ENCODE data around the gene TRRAP.
"Not testable (repeated sequence)": the region's sequence is repeated elsewhere in the genome, so short reads cannot be mapped to it uniquely, and the experiment has no call there.

Gene TRRAP

DNA sequence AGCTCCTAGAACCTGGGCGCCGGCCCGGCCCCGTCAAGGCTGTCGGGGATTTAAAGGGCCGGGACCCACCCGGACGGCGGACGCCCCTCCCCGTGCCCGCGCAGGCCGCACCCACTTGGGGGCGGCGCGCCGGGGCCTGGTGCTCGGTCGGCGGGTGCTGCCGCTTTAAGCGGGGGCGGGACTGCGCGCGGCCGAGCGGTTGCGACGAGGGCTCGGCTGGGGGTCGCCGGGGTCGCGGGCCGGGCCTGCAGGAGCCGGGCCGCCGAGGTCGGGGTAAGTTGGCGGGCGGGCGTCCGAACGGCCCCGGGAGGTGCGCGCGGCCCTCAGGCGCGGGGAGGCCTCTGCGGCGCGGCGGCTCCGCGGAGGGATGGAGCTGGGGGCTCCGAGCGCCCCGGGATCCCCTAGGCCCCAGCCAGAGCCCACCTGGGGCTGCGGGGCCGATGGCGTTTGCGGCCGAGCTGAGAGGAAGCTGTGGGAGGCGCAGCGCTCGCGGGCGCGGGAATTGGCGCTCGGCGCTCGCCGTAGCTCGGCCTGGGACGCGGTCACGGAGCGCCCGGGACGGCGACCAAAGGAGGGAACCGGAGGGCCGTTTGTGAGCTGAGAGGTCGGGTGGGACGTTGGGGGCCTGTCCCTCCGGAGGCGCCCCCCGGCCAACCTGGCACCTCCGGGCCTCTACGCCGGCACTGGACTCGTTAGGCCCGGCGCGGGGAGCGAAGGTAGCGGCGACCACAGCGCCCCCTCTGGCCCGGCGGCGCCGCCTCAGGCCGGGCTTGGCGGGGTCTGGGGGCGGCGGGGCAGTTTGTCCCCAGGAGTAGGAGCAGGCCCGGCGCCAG lies at the start of gene TRRAP:
TSS of gene TRRAP (plus strand) at position 168 of the 833 bp plus-strand sequence. CDS start 2,619 bp downstream, outside the sequence.
- DNase-seq (ENCODE audit: low read depth in 2 of 2) = peak; percentile 58 to 61

DNA sequence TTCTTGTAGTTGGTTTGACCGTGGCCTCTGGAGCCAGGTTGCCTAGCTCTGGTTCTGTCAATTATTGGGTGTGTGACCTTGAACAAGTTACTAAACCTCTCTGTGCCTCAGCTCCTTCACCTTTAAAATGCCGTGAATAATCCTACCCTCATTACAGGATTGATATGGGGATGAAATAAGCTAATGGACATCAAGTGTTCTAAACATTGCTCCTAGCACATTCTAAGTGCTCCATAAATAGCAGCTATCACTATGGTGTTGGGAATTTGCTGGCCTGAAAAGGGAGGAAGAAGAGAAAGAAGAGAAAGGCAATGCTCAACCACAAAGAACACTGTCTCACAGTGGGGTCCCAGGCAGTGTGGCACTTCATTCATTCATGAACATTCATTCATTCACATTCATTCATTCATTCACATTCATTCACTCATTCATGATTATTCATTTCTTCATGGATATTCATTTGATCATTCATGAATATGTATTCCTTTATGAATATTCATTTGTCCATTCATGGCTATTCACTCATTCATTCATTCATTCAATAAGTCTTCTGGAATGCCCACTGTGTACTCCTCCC lies 47.3 kb upstream of the TRRAP start:
- no peak for DNase-seq (ENCODE audit: low read depth in 2 of 2)

DNA sequence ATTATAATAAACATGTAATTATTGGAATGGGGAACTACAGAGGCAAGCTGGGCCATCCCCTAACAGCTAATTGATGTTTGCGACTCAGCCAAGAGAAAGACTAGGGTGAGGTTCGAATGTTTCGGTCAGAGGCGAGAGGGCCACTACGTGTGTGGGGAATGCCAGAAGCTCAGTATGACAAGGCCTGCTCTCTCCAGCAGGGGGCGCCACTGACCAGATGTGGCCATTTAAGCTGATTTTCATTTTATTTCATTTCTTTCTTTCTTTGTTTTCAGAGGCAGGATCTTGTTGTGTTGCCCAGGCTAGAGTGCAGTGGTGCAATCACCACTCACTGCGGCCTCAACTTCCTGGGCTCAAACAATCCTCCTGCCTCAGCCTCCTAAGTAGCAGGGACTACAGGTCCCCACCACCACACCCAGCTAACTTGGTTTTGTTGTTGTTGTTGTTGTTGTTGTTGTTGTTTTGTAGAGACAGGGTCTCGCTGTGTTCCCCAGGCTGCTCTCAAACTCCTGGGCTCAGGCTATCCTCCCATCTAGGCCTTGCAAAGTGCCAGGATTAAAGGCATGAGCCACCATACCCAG lies 46.6 kb upstream of the TRRAP start:
- no peak for DNase-seq (ENCODE audit: low read depth in 2 of 2)

DNA sequence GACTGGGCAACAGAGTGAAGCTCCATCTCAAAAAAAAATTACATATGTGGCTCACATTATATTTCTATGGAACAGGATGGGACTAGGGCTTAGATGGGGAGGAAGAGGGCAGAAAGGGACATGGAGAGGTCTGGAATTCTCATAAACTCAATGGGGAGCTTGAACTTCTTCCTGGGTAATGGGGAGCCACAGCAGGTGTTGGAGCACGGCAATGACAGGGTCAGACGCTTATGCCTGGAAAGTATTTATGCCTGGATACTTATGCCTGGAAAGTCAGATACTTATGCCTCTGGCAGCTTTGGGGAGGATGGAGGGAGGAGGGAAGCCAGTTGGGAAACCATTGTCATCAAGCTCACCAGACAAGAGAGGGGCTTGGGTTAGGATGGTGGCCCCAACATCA lies 45.3 kb upstream of the TRRAP start:
- DNase-seq (ENCODE audit: low read depth in 2 of 2) = no peak

DNA sequence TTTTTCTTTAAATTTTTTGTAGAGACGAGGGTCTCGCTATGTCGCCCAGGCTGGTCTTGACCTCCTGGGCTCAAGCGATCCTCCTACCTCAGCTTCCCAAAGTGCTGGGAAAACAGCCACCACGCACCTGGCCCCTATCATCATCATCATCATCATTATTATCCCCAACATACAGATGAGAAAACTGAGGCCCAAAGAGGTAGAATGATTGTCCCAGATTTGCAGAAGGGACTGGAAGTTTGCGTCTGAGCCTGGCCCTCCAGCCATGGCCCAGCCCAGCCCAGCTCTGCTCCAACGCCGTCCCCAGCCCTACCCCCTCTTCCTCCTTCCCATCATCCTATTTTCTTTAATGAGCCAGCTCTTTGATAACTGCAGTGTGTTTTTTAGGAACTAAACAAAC lies 43.4 kb upstream of the TRRAP start:
- DNase-seq (ENCODE audit: low read depth in 2 of 2) = no peak

DNA sequence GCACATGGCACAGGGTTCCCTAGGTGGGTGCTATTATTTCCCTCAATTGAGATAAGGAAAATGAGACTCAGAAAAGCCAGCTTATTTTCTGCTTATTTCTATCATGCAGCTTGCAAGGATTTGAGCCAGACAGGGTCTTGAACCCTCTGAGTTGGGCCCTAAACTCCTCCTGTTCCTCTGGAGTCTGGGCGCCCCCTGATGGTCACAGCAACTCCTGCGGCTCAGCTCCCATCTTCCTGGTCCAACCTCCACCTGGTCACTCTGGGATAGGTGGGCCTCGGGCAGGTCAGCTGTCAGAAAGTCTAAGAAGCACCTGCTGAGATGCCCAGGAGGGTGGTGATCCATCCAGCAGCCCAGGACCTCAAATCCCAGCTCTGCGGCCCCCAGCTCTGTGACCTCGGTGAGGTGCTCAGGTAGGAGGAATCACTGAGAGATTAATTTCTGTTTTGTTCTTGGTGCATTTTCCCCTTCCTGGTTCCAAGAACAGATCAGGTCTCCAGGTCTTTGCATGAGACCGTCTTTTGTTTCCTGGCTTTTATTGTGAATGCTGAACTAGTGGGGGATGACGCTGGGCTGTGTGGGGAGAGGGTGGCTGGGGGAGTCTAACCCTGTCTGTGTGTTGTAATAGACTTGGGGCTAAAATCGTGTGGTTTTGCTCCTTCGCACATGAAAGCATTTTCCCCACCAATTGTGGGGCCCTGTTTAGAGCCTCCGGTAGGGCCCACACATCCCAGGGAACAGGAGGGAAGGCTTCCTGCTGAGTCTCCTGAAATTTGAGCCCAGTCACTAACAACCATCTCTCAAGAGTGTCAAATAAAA lies 41.3 kb upstream of the TRRAP start:
- no peak for DNase-seq (ENCODE audit: low read depth in 2 of 2)

DNA sequence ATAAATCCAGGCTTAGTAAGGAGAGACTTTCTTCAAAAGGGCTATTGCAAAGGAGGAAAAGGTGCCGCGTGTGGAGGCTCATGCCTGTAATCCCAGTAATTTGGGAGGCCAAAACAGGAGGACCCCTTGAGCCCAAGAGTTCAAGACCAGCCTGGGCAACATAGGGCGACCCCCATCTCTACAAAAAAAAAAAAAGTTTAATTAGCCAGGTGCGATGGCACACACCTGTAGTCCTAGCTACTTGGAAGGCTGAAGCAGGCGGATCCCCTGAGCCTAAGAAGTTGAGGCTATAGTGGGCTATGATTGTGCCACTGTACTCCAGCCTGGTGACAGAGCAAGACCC lies 40.7 kb upstream of the TRRAP start:
- DNase-seq (ENCODE audit: low read depth in 2 of 2) = no peak

DNA sequence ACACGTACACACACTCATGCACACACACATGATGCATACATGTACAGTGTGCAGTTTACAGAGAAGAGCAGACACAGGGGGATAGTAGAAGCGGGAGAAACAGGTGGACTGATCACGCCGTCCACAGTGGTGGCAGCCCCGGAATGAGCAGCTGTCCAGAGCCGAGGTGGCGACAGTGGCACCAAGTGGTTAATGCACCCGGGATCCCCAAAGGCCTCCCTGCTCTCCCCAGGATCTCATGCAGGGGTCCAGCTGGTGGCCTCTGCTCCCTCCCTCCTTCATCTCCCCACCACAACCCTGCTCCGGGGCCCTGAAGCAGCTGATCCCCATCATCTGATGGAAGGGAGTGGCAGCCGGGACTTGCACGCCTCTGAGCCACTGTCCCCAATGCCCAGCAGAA lies 38.2 kb upstream of the TRRAP start:
- DNase-seq (ENCODE audit: low read depth in 2 of 2) = no peak

DNA sequence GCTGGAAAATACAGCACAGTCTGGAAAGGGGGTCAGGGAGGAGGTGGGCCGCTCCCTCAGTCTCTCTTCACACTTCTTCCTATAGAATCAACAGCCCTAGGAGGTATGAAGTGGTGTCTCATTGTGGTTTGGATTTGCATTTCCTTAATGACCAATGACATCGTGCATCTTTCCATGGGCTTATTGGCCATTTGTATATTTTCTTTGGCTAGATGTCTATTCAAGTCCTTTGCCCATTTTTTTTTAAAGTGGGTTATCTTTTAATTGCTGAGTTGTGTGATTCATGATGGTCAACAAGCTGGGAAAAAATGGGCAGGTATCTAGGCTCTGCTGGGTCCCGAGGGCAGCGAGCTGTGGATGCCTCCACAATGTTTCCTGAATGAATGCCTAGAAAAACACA lies 37.6 kb upstream of the TRRAP start:
- DNase-seq (ENCODE audit: low read depth in 2 of 2) = no peak

DNA sequence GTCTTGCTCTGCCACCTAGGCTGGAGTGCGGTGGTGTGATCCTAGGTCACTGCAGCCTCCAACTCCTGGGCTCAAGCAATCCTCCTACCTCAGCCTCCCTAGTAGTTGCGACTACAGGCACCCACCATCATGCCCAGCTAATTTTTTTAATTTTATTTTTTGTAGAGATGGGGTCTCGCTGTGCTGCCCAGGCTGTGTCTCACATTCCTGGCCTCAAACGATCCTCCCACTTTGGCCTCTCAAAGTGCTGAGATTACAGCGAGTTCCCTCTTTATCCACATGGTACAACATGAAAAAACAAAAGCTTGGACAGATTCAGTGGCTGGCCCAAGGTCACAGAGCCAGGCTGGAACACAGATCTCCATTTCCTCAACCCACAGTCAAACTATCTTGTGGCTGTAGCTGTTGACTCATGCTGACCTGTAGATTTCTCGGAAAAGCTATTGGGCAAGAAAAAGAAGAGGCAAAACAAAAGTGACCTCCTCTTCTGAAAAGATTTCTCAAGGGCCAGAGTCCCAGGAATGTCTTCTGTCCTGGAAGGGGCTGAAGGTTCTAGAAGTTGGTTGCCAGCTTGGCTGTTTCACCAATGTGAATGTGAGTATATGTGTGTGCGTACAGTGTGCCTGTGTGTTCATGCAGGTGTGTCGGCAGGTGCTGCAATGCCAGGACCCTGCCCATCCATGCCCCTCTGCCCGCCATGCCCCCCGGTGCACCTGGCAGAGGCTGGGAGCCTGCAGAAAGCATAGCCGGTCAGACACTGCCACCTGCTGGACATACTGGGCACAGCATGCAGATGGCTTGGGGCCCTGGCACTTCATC lies 36.9 kb upstream of the TRRAP start:
- DNase-seq (ENCODE audit: low read depth in 2 of 2) = peak; percentile 23 to 44

DNA sequence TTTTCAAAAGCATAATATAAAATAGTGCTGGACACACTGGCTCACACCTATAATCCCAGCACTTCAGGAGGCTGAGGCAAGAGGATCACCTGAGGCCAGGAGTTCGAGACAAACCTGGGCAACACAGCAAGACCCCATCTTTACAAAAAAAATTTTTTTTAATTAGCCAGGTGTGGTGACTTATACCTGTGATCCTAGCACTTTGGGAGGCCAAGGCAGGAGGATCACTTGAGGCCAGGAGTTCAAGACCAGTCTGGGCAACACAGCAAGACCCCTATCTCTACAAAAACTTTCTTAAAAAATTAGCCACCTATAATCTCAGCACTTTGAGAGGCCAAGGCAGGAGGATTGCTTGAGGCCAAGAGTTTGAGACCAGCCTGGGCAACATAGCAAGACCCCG lies 35.8 kb upstream of the TRRAP start:
- not testable (repeated sequence) for DNase-seq (ENCODE audit: low read depth in 2 of 2)

DNA sequence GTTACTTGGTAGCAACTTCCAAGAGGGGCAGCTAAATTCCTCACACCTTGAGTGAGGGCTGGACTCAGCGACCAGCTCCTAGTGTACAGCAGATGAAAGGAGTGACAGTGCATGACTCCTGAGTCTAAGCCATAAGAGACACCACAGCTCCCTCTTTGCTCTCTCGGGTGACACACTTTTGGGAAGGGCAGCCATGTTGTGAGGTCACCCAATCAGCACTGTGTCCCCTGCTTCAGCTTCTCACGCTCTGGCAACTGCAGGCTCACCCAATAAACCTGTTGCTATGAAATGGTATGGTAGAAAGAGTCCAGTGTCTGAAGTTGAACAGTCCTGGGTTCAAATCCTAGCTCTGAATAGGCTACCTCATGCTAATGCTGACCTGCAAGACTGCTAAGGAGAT lies 29.4 kb upstream of the TRRAP start:
- no peak for DNase-seq (ENCODE audit: low read depth in 2 of 2)

DNA sequence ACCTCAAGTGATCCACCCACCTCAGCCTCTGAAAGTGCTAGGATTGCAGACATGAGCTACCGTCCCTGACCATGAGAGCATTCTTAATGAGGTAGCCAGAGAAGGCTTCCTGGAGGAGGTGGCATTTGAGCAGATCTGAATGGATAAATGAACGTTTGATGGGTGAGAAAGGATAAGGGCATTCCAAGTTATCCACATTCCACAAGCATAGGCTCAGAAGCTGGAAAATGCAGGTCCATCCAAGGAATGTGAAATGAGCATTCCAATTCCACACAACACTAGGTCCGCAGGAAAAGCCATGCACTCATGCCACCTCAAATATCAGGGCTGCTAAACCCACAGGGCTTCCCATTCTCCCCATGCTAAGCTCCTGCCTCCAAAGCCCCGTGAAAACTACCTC lies 25.5 kb upstream of the TRRAP start:
- DNase-seq (ENCODE audit: low read depth in 2 of 2) = no peak

DNA sequence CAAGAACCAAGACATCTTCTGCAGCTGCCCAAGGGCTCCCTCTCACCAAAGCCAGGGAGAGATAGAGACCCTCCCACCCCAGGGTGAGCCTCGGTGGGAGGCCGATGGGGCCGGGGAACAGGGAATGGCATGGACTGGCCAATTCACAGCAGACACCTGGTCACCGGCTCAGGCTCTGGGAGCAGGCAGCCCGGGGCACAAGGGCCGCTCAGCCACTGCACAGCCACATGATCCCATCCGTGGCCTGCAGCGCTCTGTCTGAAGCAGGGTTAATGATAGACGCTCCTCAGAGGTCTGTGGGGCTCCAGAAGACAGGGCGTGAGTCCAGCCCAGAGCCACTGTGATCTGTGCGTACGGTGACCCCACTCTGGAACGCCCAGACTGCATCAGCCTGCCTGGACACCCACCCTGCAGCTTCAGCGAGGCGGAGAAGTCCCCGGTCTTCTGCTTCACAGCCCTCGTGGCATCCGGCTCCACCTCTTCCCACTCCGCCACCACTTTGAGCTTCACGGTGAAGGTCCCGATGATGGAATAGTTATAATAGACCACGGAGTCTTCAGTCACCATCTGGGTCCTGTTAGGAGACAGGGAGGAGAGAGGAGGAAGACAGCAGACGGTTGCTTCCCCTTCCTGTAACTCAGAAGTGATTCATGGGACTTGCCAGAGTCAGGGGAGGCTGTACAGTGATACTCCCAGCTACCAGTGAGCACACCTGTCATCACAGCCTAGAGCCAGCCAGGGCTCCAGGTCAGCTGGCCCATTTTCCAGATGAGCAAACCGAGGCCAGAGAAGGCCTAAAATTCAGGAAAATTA lies 22.5 kb upstream of the TRRAP start:
- no peak for DNase-seq (ENCODE audit: low read depth in 2 of 2)

DNA sequence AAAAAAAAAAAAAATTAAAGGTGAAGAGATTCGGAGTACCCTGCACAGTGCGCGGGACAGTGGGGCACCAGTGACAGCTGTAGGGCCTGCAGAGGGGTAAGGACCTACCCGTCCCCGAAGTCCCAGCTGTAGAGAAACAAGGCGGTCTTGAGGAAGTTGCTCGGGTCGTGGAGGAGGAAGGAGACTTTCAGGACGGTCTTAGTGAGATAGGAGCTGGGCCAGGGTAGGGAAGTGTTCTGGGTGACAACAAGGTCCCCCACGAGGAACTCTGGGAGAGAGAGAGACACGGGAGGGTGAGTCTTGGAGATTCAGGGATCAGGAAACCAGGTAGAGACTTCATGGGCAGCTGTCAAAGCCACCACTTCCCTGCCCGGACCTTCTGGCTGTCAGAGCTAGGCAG lies 18.3 kb upstream of the TRRAP start:
- DNase-seq (ENCODE audit: low read depth in 2 of 2) = no peak

DNA sequence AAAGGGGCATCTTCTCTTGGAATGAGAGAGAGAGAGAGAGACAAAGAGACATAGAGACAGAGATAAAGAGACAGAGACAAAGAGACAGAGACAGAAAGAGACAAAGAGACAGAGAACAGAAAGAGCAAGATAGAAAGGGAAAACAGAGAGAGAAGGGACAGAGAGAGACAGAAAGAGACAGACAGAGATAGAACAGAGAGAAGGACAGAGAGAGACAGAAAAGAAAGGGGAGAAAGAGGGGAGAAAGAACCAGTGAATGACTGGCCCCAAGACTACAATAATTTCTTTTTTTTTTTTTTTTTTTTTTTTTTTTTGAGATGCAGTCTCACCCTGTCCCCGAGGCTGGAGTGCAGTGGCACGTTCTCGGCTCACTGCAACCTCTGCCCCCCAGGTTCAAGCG lies 16.1 kb upstream of the TRRAP start:
- no peak for DNase-seq (ENCODE audit: low read depth in 2 of 2)

DNA sequence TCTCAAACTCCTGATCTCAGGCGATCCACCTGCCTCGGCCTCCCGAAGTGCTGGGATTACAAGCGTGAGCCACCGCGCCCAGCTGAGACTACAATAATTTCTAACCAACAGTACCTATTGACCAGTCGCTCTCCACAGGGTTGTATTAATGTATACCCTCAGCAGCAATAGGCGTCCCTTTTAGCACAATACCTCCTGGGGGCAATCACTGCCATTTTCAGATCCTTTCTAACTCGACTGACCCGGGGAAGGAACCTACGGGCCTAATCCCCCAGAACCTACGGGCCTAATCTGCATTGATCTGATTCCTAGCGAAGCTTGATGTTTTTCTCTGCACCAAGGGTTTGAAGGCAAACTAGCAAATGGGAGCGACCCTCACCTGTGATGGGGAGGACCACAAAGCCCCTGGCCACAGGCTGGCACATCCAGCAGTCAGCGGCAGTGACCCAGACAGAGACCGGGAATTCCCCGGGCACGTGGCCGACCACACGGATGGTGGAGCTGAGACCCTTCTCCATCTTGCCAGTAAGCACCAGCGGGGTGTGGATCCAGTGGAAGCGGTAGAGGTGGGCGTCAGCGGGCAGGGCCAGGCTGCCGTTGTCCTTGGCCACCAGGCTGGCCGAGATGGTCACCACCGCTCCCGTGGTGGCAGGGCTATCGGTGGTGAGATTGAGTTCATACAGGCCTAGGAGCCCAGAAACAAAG lies 15.5 kb upstream of the TRRAP start:
- DNase-seq (ENCODE audit: low read depth in 2 of 2) = no peak

DNA sequence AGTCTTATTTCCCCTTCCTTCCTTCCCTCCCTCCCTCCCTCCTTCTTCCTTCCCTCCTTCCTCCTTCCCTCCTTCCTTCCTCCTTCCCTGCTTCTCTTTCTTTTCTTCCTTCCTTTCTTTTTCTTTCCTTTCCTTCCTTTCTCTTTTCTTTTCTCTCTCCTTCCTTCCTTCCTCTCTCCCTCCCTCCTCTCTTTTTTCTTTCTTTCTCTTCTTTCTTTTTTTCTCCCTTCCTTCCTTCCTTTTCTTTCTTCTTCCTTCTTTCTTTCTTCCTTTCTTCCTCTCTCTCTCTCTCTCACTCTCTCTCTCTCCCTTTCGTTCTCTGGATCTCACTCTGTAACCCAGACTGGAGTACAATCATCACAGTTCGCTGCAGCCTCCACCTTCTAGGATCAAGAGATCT lies 14.7 kb upstream of the TRRAP start:
- DNase-seq (ENCODE audit: low read depth in 2 of 2) = no peak

DNA sequence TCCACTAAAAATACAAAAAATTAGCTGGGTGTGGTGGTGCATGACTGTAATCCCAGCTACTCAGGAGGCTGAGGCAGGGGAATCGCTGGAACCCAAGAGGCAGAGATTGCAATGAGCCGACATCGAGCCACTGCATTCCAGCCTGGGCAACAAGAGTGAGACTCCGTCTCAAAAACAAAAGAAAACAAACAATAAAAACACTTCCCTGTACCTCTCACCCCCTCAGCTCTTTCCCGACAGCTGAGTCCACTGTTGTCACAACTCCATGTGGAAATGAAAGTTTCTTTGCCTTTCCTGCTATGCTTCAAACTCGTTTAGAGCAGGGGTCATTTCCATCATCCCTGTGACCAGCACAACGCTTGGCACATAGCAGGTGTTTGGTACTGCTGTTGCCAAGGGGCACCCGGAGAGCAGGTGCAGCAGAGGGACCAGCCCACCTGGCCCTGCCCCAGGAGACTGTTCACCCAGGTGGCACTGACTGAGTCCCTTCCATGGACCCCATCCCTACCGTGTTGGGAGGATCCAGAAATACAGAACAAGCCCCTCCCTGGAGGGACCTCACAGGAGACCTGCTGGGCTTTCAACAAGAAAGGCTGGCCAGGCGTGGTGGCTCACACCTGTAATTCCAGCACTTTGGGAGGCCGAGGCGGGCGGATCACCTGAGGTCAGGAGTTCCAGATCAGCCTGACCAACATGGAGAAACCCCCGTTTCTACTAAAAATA lies 13.4 kb upstream of the TRRAP start:
- no peak for DNase-seq (ENCODE audit: low read depth in 2 of 2)

Measured in stimulated activated CD8-positive, alpha-beta memory T cell treated with anti-CD3 and anti-CD28 coated beads, Interleukin-15, amount 100 ng/mL, for 4 hours (primary cell).